Raji (cell line): Measurements from ENCODE around the gene DAND5.

Experiments
- POLR2A ChIP-seq: IDR thresholded peaks from 2 replicates; pipeline ENCODE4 v1.6.1; 2011; ENCODE audit warnings: low read depth, low read length, control low read depth; ENCODE audit not compliant: insufficient read depth

DAND5 gene

DNA sequence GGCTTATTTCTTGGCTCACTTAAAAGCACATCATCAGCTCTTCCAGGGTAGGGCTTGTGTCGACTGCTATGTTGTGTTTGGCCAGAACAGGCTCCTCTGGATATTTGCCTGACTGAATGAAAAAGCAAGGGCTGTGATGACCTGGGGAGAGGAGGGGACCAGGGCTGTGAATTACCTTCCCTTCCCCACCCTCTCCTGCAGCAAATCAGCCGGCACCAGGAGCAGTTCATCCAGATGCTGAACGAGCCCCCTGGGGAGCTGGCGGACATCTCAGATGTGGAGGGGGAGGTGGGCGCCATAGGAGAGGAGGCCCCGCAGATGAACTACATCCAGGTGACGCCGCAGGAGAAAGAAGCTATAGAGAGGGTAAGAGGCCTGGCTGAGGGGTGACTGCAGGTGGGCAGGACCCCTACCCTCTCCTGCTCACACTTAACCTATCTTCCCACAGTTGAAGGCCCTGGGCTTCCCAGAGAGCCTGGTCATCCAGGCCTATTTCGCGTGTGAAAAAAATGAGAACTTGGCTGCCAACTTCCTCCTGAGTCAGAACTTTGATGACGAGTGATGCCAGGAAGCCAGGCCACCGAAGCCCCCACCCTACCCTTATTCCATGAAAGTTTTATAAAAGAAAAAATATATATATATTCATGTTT, 16.8 kb upstream of the DAND5 start:
- no peak for TF ChIP-seq POLR2A

DNA sequence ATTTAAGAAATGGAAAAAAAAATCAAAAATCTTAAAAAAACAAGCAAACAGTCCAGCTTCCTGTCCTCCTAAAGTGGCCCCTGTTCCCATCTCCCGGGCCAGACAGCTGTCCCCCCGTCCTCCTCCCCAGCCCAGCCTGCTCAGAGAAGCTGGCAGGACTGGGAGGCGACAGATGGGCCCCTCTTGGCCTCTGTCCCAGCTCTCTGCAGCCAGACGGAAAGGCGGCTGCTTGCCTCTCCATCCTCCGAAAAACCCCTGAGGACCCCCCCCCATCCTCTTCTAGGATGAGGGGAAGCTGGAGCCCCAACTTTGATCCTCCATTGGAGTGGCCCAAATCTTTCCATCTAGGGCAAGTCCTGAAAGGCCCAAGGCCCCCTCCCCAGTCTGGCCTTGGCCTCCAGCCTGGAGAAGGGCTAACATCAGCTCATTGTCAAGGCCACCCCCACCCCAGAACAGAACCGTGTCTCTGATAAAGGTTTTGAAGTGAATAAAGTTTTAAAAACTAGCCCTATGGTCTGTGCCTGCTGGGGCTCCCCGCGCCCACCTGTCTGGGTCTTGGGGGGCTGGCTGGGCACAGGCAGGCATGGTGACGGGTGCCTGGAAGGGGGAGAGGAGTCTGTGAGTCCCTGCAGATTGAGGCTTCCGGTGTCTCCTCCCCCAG, 16.1 kb upstream of the DAND5 start:
- no peak for TF ChIP-seq POLR2A

DNA sequence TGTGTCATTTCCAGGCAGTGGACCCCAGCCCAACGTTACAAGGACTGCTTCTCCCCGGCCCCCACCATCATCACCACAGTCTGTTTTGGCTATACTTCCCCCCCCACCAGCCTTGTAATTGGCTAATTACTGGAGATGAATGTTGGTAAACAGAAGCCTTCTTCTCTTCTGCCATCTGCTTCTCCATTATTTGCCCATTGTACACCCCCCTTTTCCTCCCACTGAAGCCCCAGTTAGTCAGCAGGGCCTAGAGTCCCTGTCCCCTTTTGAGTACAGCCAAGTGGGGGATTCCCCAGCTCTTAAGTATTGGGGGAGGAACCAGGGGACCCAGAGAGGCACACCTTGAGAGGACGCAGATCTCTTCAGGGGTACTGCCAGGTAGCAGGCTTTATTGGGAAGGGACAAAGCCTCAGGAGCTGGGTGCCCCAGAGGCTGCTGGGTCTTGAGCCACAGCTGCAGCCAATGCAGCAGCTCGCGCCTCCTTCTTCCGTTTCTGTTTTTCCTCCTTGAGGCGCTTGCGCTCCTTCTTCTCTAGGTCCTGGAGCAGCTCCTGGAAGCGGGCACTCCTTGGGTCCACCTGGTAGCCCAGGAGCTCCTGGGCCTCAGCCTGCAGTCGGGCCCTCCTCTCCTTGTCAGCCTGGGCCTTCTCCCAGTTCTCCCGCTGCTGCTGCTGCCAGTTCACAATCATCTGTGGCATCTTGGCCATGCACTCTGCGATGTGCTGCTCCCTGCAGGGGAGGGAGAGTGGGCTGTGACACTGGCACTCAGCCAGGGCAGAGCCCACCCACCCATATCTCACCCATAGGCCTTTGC, 15.4 kb upstream of the DAND5 start:
- no peak for TF ChIP-seq POLR2A

DNA sequence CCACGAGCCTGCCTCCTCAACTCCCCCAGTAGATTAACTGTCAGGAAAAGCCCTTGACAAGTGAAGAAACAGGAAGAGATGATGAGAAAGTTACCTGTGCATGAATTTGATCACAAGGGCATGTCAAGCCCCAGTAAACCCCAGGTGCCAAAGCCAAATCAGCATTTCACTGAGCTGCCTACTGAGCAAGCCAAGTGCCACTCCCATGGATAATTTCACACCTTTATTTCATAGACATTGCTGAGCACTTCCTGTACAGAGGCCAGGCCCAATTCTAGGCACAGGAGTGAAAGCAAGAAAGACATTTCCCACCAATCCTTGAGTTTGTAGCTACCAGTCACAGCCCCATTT, 14.8 kb upstream of the DAND5 start:
- TF ChIP-seq POLR2A = no peak

DNA sequence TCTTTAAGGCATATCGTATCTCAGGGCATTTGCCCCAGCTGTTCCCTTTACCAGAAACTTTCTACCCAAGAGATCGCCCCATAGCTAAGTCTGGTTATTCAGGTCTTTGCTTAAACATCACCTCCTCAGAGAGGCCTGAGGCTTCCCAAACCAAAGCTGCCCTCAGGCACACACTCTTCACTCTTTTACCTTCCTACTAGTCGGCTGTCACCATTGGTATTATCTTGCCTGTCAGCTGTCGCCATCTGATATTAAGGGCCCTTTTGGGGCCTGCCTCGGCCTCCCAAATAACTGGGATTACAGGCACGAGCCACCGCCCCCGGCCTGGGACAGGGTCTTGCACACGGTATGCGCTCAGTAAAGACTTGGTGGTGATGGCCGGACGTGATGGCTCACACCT, 13.4 kb upstream of the DAND5 start:
- no peak for TF ChIP-seq POLR2A

DNA sequence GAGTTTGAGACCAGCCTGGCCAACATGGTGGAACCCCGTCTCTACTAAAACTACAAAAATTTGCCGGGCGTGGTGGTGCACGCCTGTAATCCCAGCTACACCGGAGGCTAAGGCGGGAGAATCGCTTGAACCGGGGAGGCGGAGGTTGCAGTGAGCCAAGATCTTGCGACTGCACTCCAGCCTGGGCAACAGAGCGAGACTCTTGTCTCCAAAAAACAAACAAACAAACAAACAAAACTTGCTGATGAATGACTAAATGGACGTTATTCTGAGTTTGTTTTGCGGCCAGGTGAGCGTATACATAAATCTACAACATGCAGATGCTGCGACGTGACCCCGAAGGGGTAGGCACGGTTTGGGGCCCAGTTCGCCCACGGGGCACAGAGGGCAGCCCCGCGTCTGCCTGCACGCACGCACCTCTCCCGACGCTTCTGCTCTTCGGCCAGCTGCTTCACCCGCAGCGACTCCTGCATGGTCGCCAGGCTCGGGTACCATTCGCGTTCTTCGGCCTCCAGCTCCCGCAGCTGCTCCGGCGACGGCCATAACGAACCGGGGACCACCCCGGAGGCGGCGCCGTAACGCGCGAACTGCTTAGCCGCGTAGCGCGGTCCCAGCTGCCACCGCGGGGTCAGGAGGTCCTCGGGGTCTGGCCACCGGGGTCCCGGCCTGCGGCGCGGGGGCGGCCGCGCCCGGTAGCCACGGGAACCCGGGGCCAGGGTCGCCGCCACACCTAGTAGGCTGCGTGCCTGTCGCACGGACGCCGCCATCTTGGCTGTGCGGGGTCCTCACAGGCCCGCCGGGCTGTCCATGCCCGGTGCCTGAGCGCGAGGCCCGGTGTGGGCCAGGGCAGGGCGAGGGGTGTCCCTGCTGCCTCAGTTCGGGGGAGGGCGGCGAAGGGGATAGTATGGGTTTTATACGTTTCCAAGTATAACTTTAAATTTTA, 12.7 kb upstream of the DAND5 start, which contains the start of gene GADD45GIP1:
TSS of gene GADD45GIP1 (minus strand) at position 778 of the 943 bp plus-strand sequence. CDS start at position 767, 11 bp downstream.
- peak; percentile 93 for TF ChIP-seq POLR2A

DNA sequence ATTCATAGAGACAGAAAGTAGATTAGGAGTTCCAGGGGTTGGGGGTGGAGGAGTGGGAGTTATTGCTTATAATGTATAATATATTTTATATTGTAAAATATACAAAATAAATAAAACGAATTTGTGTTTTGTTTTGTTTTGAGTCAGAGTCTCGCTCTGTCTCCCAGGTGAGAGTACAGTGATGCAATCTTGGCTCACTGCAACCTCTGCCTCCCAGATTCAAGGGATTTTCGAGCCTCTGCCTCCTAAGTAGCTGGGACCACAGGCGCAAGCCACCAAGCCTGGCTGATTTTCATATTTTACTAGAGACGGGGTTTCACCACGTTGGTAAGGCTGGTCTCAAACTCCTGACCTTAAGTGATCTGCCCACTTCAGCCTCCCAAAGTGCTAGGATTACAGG, 9.9 kb upstream of the DAND5 start:
- TF ChIP-seq POLR2A = no peak

DNA sequence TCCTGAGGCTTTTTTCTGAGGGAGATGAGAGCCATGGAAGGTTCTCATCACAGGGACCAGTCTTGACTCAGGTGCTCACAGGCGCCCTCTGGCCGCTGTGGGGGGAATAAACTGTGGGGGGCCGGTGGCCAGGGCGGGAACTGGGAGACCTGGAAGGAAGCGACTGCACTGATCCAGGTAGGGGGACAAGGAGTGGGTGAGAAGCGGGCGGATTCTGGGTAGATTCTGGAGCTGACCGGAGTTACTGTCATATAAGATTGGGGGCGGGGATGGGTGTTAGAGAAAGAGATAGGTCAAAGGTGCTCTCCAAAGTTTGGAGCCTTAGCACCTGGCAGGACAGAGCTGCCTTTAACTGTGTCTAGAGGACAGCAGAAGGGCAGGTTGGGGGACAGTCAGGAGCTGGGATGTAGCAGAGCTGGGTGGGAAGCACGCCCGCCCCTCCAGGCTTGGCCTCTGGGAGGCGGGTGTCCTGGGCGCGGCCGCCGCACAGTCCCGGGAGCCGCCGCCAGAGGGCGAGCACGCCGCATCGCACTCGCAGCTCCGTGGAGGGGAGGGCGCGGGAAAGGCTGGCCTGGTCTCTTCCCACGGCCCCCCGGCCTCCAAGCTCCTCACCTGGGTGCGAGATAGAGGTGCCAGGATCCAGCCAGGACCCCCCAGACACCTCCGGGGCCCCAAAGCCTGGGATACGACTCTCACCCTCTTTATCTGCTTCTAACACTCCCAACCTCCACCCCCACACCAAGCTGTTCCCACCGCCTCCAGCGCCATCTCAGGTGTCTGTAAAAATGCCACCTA, 4.2 kb upstream of the DAND5 start:
- TF ChIP-seq POLR2A = peak; percentile 46

DNA sequence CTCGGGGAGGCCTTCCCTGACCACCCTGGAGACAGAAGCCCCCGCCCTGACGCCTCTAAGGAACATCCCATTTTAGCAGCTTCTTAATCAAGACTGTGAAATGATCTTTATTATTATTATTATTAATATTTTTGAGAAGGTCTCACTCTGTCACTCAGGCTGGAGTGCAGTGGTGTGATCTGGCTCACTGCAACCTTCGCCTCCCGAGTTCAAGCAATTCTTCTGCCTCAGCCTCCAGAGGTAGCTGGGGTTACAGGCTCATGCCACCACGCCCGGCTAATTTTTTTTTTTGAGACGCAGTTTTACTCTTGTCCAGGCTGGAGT, 3.6 kb upstream of the DAND5 start:
- no peak for TF ChIP-seq POLR2A

DNA sequence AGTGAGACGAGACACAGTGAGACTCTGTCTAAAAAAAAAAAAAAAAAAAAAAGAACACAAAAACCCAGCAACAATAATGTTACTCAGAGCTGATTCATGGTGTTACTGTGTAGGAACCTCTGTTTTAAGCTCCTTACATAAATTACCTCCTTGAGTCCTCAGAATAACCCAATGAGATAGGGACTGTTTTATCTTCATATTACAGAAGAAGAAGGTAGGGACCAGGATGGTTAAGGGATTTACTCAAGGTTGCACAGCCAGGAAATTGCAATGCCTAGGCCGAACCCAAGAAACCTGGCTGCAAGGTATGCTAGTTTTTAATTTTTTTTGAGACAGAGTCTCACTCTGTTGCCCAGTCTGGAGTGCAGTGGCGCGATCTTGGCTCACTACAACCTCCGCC, 1.5 kb upstream of the DAND5 start:
- no peak for TF ChIP-seq POLR2A

DNA sequence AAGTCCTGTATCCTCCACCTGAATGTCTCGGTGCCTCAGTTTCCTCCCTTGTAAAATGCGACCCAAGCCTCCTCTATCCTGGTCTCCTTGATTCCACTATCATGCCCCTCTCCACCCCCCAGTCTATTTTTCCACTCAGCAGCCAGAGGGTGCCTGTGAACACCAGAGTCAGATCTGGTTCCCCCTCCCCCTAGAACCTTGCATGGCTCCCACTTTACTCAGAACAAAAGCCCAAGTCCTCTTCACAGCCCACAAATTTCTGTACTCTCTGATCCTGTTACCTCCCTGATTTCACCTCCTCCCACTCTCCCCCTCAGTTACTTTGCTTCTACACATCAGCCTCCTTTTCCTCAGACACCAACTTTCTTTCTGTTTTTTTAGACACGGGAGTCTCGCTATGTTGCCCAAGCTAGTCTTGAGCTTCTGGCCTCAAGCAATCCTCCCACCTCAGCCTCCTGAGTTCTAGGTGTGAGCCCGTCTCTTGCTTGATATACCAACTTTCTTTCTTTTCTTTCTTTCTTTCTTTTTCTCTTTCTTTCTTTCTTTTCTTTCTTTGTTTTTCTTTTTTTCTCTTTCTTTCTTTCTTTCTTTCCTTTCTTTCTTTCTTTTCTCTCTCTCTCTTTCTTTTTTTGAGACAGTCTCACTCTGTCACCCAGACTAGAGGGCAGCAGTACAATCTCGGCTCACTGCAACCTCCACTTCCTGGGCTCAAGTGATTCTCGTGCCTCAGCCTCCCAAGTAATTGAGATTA, 869 bp downstream of the DAND5 start:
- TF ChIP-seq POLR2A = no peak

DNA sequence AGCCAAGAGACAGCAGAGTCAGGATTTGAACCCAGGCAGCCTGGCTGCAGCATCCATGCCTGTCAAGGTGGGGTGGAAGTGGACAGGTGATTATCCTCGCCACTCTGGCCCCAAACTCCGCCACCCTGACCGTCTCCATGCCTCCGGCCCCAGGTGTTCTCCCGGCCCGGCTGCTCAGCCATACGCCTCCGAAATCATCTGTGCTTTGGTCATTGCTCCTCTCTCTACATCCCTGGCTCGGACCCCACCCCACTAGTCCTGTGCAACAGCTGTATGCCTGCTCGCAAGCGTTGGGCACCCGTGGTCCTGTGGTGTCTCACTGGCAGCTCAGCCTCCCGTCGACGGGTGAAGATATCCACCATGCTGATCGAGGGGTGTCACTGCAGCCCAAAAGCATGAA, 3.9 kb downstream of the DAND5 start:
- no peak for TF ChIP-seq POLR2A

DNA sequence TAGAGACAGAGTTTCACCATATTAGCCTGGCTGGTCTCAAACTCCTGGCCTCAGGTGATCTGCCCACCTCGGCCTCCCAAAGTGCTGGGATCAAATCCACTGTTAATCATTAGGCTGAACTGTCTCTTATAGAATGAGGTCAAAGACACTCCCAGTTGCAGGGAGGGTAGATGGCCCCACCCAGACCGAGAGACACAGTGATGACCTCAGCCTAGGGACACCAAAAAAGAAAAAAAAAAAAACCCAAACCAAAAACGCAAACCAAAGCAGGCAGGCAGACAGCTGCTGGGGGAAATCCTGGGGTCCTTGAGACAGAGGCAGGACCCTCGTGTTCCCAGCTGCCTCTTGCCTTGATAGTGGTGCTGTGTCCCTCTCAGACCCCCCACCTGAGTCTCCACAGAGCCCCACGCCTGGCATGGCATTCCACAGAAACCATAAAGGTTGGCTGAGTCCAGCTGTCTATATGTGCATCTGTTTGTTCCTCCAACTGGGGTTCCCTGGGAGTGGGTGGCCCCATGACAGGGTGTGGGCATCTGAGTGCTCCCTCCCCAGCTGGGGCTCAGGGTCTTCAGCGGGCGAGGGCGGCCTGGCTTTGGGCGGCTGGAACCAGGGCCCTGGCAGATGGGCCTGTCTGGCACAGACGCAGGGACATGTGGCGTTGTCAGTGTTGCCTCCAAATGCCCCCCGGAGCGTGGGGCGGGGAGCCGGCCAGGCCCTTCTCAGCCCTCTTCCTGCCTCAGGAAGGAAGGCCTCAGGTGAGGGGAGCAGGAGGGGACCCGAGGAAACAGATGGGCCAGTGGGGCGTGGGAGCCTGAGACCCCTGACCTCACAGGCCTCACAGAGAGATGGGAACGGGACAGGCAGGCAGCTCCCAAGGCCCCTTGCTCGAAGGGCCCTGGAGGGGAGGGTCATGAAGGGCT, 5.2 kb downstream of the DAND5 start:
- TF ChIP-seq POLR2A = no peak
